HG03342 (cell line): ENCODE measurements around the gene CERS6.
"Not testable (repeated sequence)": the region's sequence is repeated elsewhere in the genome, so short reads cannot be mapped to it uniquely, and the experiment has no call there.

Experiments used
- ATAC-seq: cut with Tn5 transposase; IDR thresholded peaks from one replicate; pipeline ENCODE4 v1.9.1; 2021; ENCODE audit warnings: mild to moderate bottlenecking, moderate library complexity; ENCODE audit not compliant: unreplicated experiment

Gene CERS6

GRCh38 chr2:168791140-168791539 lies 335.1 kb downstream of the CERS6 start:
- ATAC-seq, result not testable (repeated sequence)

DNA sequence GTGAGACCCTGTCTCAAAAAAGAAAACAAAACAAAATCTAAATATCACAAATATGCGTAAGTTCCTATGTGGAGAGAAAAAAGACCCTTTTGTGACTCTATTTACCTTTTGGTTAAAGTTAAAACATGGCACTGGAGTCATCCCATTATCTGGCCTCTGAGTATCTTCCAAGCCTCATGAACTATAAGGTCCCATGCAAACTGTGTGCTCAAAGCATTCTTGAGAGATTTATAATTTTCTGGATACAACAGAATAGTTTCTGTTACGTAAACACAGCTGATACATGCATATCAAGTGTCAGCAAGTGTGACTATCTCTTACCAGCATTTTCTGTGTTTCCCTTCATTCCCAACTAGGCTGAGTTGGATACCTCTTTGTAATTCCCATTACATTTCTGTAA lies 337.5 kb downstream of the CERS6 start:
- no peak for ATAC-seq

DNA sequence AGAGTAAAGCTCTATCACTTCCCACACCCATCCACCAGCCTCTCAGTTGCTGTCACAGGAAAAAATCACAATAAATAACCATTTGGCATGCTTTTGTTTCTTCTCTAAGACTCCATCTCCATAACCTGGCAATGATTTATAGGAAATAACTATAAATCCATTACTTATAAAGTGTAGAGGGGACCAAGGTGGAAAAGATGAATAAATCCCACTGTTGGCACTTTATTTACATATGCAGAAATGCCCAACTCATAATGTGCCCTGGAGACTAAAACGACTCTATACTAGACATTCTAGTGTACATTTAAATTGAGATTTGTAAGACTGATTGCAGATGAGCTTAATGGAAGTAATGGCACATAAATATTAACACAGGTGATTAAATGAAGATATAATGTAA lies 338.9 kb downstream of the CERS6 start:
- no peak for ATAC-seq

DNA sequence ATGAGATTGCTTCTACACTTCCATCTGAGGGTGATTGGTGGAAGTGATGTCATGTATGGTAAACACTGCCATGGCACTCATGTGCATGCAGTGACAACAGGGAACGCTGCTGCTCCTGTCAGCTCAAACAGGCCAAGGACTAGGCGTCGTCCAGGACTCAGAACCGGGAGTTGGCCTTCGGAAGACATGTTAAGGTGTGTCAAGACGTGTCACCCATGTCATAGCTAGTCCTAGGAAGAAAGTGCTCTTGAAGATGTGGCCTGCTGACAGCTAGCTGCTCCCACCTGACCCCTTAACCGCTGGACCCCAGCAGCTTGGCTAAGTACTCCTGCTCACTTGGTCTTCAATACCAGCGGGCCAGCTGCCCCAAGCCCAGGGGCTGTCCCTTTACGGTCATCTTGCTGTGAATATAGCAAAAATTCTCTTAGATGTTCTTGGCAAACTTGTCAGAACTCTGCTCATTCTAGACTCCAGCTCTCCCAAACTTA lies 340.1 kb downstream of the CERS6 start:
- no peak for ATAC-seq

DNA sequence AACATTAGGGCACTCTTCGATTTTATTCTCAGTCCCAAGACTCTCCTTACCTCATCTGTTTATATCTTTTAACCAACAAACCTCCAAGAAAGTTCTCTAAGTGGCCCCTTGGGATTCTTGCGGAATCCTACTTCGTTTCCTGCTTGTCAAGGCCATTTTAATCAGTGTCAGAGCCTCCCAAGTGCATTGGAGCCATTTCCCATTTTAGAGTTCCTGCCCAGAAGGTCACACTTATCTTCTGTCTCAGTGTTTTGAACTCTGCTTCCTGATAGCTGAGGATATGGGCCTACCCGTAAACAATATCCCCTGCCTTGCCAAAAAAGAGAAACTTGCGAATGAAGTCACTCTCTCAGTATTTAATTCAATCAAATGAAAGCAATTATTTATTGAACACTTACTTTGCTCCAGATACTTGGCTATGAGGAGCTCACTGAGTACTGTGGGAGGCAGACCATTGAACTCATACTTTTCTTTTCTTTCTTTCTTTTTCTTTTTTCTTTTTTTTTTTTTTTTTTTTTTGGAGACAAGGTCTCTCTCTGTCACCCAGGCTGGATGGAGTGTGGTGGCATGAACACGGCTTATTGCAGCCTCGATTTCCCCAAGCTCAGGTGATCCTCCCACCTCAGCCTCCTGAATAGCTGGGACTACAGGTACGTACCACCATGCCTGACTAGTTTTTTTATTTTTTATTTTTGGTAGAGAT lies 340.7 kb downstream of the CERS6 start:
- no peak for ATAC-seq

GRCh38 chr2:168797286-168797655 lies 341.2 kb downstream of the CERS6 start:
- ATAC-seq, result no peak

DNA sequence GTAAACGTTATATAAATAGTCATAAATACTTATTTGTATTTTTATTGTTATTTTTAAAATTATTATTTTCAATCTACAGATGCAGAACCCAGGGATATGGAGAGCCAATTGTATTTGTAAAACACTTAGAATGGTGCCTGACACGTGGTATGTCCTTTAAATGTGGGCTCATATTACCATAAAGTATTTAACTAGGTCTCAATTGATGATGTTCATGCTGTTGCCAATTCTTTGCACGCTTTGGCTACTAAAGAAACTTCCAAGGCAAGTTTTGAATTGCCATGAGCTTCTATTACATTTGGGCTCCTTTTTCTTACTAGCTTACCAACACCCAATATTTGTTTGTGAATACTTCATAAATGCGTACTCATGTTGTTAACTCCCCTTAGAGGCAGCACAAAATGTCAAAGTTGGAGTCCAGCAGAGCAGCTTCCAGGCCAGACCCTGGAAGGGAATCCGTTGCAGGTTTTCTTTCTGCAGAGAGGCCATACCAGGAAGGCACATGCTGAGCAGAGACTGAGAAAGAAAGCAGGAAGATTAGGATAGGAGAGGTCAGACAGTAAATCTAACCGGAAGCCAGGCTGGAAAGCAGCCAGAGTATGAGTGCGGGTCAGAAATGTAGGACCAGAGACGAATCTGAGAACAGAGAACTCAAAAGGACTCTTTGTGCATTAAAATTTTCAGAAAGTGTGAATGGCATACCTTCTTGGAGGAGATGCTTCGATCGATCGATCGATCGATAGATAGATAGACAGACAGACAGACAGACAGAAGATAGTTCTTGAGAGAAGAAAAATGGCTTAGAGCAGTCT lies 342.2 kb downstream of the CERS6 start:
- no peak for ATAC-seq

DNA sequence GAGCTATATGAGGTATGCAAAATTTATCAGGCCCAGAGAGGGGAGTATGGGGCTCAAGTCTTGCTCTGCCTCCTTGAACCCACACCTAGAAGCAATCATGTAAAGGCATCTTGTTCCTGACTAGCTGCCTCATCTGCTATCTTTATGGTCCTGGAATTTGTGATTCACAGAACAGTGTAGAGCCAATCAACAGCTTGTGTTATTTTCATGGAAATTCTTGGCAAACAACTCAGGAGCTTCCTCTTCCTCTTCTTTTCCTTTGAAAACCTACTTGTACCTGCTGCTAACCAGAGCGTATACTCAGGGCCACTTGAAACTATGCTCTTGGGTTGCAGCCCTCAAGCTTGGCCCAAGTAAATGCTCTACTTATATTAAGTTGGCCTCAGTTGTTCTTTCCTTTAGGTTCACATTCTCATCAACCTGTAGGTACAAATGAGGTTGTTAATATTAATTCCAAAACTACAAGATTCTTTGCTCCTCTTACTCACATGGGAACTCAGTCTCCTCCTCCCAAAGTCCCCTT lies 342.9 kb downstream of the CERS6 start:
- no peak for ATAC-seq

GRCh38 chr2:168801471-168801870 lies 345.4 kb downstream of the CERS6 start:
- no peak for ATAC-seq

DNA sequence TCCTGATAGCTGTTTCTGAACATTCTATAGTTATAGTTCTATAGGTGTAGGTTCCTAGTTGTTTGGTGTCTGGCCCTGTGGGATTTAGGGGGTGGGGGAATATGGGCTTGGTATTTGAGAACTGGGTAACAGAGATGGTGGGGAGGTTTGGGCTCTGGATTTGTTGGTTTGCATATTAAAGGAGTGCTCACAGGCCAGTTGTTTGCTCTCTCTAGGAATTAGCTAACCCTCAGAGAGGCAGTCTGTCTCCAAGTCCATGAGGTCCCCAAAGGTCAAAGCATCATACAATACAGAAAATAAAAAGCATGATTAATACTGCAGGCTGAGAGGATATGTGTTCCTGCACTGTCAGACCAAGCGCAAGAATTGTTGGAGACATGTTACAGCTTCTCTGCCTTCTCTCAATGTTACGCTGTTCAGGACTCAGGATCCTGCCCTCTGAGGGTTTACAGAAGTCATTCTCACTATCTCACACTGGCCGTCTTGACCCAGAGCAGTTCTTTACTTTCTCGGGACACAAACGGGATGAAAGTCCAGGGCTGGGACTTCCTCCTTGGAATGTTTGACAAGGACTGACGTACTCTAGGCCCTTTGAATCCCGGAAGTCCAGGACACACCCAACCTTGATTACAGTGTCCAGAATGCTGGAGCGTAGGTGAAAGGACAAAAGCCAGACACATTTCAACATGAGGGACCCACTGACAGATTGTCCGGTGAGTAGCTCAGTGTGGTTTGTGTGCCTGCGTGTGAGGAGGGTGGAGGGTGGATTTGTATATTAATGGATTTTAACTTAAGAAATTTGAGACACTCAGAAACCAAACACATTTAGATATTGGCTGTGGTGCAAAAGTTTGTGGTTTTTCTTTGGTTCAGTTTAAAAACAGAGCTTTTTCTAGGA lies 346.1 kb downstream of the CERS6 start, which contains the start of gene NOSTRIN:
NOSTRIN (plus strand) TSS at position 677 of the 898 bp plus-strand sequence; CDS start at position 687, 10 bp downstream.
- ATAC-seq, result no peak

- no peak for ATAC-seq
These were observed 347.0 kb downstream of the CERS6 start for GRCh38 chr2:168802859-168803725.

DNA sequence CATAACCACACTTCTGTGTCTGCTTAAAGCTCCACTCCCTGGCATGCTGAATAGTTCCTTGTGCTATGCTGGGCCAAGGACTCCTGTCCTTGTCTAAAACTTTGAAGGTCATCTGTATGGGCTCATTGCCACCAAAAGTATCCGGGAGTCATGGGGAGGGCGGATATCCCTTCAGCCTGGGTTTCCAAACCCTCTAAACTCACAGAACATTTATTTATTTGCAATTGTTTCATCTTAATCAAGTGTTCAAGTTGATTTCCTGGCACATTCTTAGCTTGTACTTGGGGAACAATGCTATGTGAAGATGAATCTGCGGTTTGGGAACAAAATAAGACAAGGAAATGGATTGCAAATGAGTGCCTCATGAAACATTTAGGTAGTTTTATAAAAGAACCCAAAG lies 348.1 kb downstream of the CERS6 start:
- ATAC-seq, result no peak

- no peak for ATAC-seq
These were observed 349.5 kb downstream of the CERS6 start for GRCh38 chr2:168805615-168806014.

GRCh38 chr2:168809537-168809936 lies 353.5 kb downstream of the CERS6 start:
- ATAC-seq, result no peak

DNA sequence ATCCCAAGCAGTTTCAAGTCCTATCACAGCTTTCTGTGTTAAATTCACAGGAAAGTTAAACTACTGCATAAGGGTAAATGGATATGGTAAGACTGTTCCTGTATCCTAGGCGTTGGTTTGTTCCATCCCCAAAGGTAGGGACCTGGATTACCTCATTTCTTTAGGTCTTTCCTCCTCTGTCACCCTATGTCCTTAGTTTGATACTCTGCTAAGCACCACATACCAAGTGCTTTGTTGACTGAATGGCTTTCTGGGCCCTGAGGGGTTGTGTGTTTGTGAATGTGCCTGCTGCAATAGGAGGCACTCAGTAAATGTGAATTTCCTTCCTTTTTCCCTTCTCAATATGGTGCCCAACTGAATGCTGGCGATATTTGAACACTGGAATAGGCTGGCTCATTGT lies 354.2 kb downstream of the CERS6 start:
- no peak for ATAC-seq

DNA sequence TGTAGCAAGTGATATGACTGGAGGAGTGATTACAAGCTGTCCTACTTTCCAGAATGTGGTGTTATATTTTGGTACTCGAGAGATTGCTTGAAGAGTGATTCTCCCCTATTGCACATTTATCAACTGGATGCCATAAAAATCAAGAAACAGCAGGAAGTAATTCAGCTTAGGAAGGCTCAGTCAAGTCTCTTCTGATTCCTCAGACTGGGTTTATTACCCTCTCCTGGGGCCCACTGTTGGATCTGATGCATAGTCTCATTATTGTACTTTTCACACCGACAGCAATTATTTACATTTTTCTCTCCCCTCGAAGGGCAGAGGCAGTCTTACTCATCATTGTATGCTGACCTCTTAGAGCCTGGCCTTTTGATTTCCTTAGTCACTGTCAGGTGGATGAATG lies 355.6 kb downstream of the CERS6 start:
- no peak for ATAC-seq

DNA sequence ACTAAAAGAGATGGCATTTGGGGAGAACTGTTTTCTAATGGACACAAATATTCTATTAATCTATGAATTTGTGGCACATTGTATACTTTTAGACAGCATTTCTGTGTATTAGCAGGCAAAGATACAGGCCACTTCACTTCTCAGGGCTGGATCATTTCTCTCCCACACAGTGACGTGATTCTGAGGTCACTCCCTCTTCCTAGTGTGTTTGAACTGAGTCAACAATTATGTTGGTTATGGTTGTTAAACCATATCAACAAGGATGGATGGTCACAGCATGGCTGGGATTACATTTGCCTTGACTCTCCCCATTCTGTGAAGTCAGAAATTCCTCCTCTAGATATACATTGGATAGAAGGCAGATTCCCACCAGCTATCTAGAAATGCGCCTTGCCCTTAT lies 358.0 kb downstream of the CERS6 start:
- no peak for ATAC-seq

GRCh38 chr2:168814939-168815907 lies 359.2 kb downstream of the CERS6 start:
- ATAC-seq, result no peak

DNA sequence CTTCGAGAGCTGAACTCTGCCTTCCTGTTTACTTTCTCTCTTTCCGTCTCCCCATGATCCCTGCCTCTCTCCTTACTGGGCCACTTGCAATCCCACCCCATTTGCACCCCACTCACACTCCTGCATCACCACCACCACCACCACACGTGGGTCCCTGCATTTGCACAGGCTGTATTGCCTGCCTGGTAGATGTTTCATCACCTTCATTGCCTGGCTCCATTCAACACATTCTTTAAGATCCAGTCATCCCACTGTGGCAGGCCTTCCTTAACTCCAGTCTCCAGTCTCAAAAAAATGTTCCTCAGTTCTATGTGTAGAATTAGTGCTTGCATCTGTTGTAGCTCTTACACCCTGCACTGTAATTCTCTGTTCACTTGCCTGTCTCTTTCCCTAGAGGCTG lies 360.3 kb downstream of the CERS6 start:
- no peak for ATAC-seq
